HepG2 (cell line): ENCODE data around the gene IFT52.

ENCODE experiments used
- ARID2 ChIP-seq: sonication (generic); formaldehyde crosslinking; IDR thresholded peaks from 2 replicates; pipeline ENCODE4 v1.8.1; 2022; ENCODE audit warnings: mild to moderate bottlenecking, missing genetic modification reagents, borderline replicate concordance
- CREB1 ChIP-seq, 2 experiments: fragments of 450-650 bp in 1 of 2; IDR thresholded peaks; 2 replicates each; pipeline ENCODE4 v1.6.1; 2016 to 2017; ENCODE audit warnings: control low read depth in 1 of 2, mild to moderate bottlenecking in 1 of 2, missing compliant biosample characterization in 1 of 2, missing genetic modification characterization in 1 of 2
- CTCF ChIP-seq: sonication (generic); formaldehyde crosslinking; IDR thresholded peaks from 2 replicates; pipeline ENCODE4 v1.5.0; 2020; ENCODE audit warnings: mild to moderate bottlenecking, missing genetic modification reagents, moderate library complexity
- ELF3 ChIP-seq: IDR thresholded peaks from 2 replicates; pipeline ENCODE4 v1.6.1; 2016; ENCODE audit warnings: missing genetic modification reagents, missing compliant biosample characterization
- ETV5 ChIP-seq: IDR thresholded peaks from 2 replicates; pipeline ENCODE4 v1.6.1; 2018; ENCODE audit warnings: missing biosample characterization, missing genetic modification reagents, inconsistent platforms, borderline replicate concordance
- HOXA7 ChIP-seq: sonication (generic); formaldehyde crosslinking; IDR thresholded peaks from 2 replicates; pipeline ENCODE4 v1.8.1; 2022; ENCODE audit warnings: mild to moderate bottlenecking, missing genetic modification reagents, moderate library complexity
- KLF16 ChIP-seq, 2 experiments: sonication (generic) in 1 of 2; formaldehyde crosslinking in 1 of 2; IDR thresholded peaks; 2 replicates each; pipeline versions ENCODE4 v1.6.1 to v1.8.0; 2016 to 2023; ENCODE audit warnings: missing genetic modification reagents in 2 of 2, missing compliant biosample characterization in 1 of 2
- POLR2A ChIP-seq, 2 experiments: IDR thresholded peaks; 2 replicates each; pipeline ENCODE4 v1.6.1; 2011; ENCODE audit warnings: low read depth in 2 of 2, low read length in 2 of 2, mild to moderate bottlenecking in 1 of 2, moderate library complexity in 1 of 2; ENCODE audit not compliant: insufficient read depth in 1 of 2
- POLR2AphosphoS2 ChIP-seq: IDR thresholded peaks from 2 replicates; pipeline ENCODE4 v1.6.1; 2011; ENCODE audit warnings: low read depth, low read length, improper control_type of control experiment
- RAD21 ChIP-seq: fragments of 450-650 bp; formaldehyde crosslinking; IDR thresholded peaks from 2 replicates; pipeline ENCODE4 v1.5.0; 2020; ENCODE audit warnings: mild to moderate bottlenecking
- SIN3A ChIP-seq: IDR thresholded peaks from 2 replicates; pipeline ENCODE4 v1.6.1; 2011; ENCODE audit warnings: low read depth, mild to moderate bottlenecking, control low read depth, low read length, borderline replicate concordance
- TF ChIP-seq, protein P1 (sequence below): sonication (generic); formaldehyde crosslinking; IDR thresholded peaks from 2 replicates; pipeline ENCODE4 v1.4.0; 2020; ENCODE audit warnings: missing genetic modification reagents

GRCh38 chr20:43590036-43590391 lies 723 bp upstream of the IFT52 start:
- no peak for TF ChIP-seq ARID2 (CRISPR knock-in tag)
- no peak for TF ChIP-seq CTCF (CRISPR knock-in tag)
- TF ChIP-seq KLF16 (CRISPR knock-in tag; IDR thresholded peaks at IDR 0.05) = no peak
- TF ChIP-seq POLR2A (IDR thresholded peaks at IDR 0.05; ENCODE audit: insufficient read depth in 1 of 2, low read depth in 2 of 2, low read length in 2 of 2) = 0 out of 4 replicates have a peak, but pooled peaks of 1 of the 2 experiments have one; percentile 25
- TF ChIP-seq RAD21 (CRISPR knock-in tag) = no peak
- no peak for TF ChIP-seq CREB1 (IDR thresholded peaks at IDR 0.05)
- no peak for TF ChIP-seq CREB1 (CRISPR knock-in tag; IDR thresholded peaks at IDR 0.05)
- TF ChIP-seq ETV5 = no peak
- no peak for TF ChIP-seq SIN3A
- TF ChIP-seq ELF3 = no peak
- no peak for TF ChIP-seq POLR2AphosphoS2
- no peak for TF ChIP-seq HOXA7 (CRISPR knock-in tag)
- TF ChIP-seq, protein P1, sequence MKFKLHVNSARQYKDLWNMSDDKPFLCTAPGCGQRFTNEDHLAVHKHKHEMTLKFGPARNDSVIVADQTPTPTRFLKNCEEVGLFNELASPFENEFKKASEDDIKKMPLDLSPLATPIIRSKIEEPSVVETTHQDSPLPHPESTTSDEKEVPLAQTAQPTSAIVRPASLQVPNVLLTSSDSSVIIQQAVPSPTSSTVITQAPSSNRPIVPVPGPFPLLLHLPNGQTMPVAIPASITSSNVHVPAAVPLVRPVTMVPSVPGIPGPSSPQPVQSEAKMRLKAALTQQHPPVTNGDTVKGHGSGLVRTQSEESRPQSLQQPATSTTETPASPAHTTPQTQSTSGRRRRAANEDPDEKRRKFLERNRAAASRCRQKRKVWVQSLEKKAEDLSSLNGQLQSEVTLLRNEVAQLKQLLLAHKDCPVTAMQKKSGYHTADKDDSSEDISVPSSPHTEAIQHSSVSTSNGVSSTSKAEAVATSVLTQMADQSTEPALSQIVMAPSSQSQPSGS = no peak
